NB4 (cell line): Measurements from ENCODE around the gene SLC6A6.

ENCODE experiments used
- DNase-seq: peaks from one replicate; pipeline ENCODE4 v3.0.0; 2010; ENCODE audit warnings: low read depth
- H3K4me3 ChIP-seq: one replicate; pipeline ENCODE4 v1.5.1; 2011; ENCODE audit warnings: mild to moderate bottlenecking, low read depth, low read length, moderate library complexity
- CTCF ChIP-seq: IDR thresholded peaks from one replicate; pipeline ENCODE4 v1.5.1; 2012; ENCODE audit warnings: low read depth, low read length
- MAX ChIP-seq: IDR thresholded peaks from 2 replicates; pipeline ENCODE4 v1.6.1; 2011; ENCODE audit warnings: low read depth, low read length
- MYC ChIP-seq: IDR thresholded peaks from 2 replicates; pipeline ENCODE4 v1.6.1; 2011; ENCODE audit warnings: low read depth, low read length
- POLR2A ChIP-seq: IDR thresholded peaks from 2 replicates; pipeline ENCODE4 v1.6.1; 2011; ENCODE audit warnings: mild to moderate bottlenecking; ENCODE audit not compliant: insufficient read length; ENCODE audit errors: extremely low read depth

The SLC6A6 gene

GRCh38 chr3:14531856-14532395 is 129.5 kb downstream of the SLC6A6 start:
- no peak overlapping the region for H3K4me3 ChIP-seq
- no peak for TF ChIP-seq MAX
- no peak for TF ChIP-seq POLR2A
- TF ChIP-seq MYC = no peak
- no peak for TF ChIP-seq CTCF
- DNase-seq = no peak

GRCh38 chr3:14532691-14533456 is 130.5 kb downstream of the SLC6A6 start:
- no peak for TF ChIP-seq CTCF
- no peak for TF ChIP-seq POLR2A
- TF ChIP-seq MAX = no peak
- TF ChIP-seq MYC = no peak
- DNase-seq = no peak
- no peak overlapping the region for H3K4me3 ChIP-seq

- no peak for DNase-seq
- TF ChIP-seq MYC = no peak
- no peak for TF ChIP-seq POLR2A
- no peak for TF ChIP-seq CTCF
- no peak for TF ChIP-seq MAX
- H3K4me3 ChIP-seq = no peak overlapping the region
Measured at GRCh38 chr3:14533457-14533958, 131.1 kb downstream of the SLC6A6 start.

GRCh38 chr3:14534516-14535191 is 132.2 kb downstream of the SLC6A6 start:
- TF ChIP-seq POLR2A = no peak
- no peak for TF ChIP-seq MAX
- TF ChIP-seq CTCF = no peak
- no peak for TF ChIP-seq MYC
- DNase-seq = no peak
- H3K4me3 ChIP-seq = no peak overlapping the region

GRCh38 chr3:14535616-14536015 is 133.2 kb downstream of the SLC6A6 start:
- DNase-seq = no peak
- H3K4me3 ChIP-seq = no peak overlapping the region
- no peak for TF ChIP-seq POLR2A
- TF ChIP-seq CTCF = no peak
- TF ChIP-seq MYC = no peak
- no peak for TF ChIP-seq MAX
